Dendritic cell treated with granulocyte-macrophage colony-stimulating factor and Interleukin-4, amounts not matched to agents 40 ng/mL and 50 ng/mL, for 4 days (primary cell): ENCODE results near the gene CCDC116.

ENCODE experiments used
- H3K27ac Mint-ChIP-seq: one replicate; pipeline ENCODE4 v1.8.0; 2022; ENCODE audit warnings: mild to moderate bottlenecking, mixed read lengths
- H3K27me3 Mint-ChIP-seq: one replicate; pipeline ENCODE4 v1.8.0; 2022; ENCODE audit warnings: mild to moderate bottlenecking, mixed read lengths
- H3K36me3 Mint-ChIP-seq: one replicate; pipeline ENCODE4 v1.8.0; 2022; ENCODE audit warnings: low read depth, mixed read lengths
- H3K4me1 Mint-ChIP-seq: one replicate; pipeline ENCODE4 v1.8.0; 2022; ENCODE audit warnings: low read depth, mixed read lengths
- H3K4me3 Mint-ChIP-seq: one replicate; pipeline ENCODE4 v1.8.0; 2022; ENCODE audit warnings: mild to moderate bottlenecking, moderate library complexity, mixed read lengths
- H3K9me3 Mint-ChIP-seq: one replicate; pipeline ENCODE4 v1.8.0; 2022; ENCODE audit warnings: mixed read lengths
- intact Hi-C: fragments of 100-400 bp; cut with micrococcal nuclease; formaldehyde crosslinking; loops from one replicate; pipeline ENCODE4 v1.15.0; 2022

The CCDC116 gene

DNA sequence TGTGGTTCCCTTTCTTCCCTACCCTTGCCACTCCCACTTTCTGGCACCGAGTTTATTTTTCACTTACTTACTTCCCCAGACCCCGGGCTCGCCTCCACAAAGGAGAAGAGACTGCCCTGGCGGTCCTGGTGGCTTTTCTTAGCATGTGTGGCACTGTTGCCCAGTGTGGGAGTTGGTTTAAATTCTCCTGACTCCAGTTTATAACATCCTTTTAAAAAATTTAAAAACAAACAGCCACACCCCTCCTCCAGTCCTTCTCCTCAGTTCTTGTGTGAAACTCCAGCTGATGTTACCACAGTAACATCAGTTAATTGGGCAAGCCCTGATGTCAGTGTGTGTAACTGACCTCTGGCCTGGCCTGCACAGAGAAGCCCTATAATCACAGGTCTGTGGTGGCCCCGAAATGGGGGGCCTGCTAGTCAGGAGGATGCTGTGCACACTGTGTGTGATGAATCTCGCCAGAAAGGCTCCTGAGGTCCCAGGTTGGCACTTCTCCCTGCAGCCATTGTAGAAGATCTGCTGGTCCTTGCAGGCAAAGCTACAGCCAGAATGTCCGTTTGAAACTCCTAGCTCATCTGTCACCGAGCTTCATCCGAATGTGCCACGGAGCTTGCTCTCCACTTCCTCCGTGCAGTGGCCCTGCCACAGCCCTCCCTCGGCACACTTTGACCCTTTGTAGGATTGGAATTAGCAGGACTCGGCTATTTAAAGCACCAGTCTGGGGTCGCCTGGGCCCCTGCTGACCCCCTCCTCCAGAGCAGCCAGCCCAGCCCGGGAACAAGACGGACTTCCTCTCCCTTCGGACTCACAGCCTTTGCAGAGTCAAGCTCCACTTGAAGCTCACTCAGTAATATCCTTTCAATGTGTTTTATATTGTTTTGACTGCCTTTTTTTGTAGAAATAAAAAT is 10.3 kb upstream of the CCDC116 start:
- Mint-ChIP-seq H3K27me3 (no peaks in the 10 kb centered on the region), H3K9me3 (no peaks in the 10 kb centered on the region), H3K4me1 (peaks cover 84% of the 10 kb centered on the region), H3K4me3 (peak overlapping the region; percentile 57), H3K27ac (peak overlapping the region; percentile 74), H3K36me3 (peaks cover 92% of the 10 kb centered on the region)
- intact Hi-C loops, result no loop called here

DNA sequence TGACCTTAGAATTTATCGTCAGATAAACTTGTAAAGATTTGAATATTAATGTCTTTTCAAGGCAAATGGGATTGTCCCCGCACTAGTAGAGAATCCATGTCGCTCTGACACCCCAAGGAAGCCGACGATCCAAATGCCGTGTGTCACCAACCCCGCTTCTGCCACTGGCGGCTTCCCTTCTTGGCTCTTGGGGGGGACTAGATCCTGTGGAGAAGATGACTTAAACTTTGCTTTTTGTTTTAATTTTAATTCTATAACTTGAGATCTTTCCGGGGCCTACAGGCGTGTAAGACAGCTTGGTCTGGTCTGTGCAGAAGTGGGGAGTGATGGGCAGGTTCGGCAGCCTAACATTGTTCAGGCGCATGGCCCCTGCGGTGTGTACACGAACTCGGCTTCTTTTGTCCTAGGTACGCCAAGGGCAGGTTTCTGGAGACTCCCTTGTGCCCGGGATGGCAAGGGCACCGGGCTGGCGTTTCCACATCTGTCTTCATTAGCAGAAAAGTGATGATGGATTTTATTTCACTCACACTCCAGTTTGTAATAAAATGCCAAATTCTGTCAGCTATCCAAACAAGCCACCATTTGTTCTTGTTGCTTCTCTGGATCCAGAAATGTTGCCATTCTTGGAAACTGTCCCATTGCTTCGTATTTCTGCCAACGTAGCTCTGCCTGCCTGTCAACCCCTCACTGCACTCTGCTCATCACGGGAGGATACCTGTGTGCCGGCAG is 9.5 kb upstream of the CCDC116 start:
- Mint-ChIP-seq H3K9me3 (no peaks in the 10 kb centered on the region), H3K27ac (peak overlapping the region; percentile 74), H3K4me3 (peak overlapping the region; percentile 9), H3K36me3 (peaks cover 92% of the 10 kb centered on the region), H3K27me3 (no peaks in the 10 kb centered on the region), H3K4me1 (peaks cover 92% of the 10 kb centered on the region)
- intact Hi-C loops, result no loop called here

DNA sequence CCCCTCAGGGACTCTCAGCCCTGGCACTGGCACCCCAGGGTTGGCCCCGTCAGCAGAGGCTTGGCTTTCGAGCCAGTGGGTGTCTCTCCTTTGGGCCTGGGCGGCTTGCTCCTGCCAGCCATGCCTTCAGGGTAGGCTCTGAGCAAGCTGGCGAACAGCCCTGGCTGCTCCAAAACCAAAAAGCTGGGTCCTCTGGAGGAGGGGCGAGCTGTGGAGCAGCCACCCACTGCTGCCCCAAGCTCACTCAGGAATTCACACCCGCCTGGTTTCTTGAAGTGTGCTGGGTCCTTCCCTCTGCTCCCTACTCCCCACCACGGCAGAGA is 9.0 kb upstream of the CCDC116 start:
- Mint-ChIP-seq H3K36me3 (peaks cover 92% of the 10 kb centered on the region), H3K4me3 (no peak overlapping the region), H3K9me3 (no peaks in the 10 kb centered on the region), H3K4me1 (peaks cover 95% of the 10 kb centered on the region), H3K27ac (peak overlapping the region; percentile 74), H3K27me3 (no peaks in the 10 kb centered on the region)
- intact Hi-C loops, result no loop called here

DNA sequence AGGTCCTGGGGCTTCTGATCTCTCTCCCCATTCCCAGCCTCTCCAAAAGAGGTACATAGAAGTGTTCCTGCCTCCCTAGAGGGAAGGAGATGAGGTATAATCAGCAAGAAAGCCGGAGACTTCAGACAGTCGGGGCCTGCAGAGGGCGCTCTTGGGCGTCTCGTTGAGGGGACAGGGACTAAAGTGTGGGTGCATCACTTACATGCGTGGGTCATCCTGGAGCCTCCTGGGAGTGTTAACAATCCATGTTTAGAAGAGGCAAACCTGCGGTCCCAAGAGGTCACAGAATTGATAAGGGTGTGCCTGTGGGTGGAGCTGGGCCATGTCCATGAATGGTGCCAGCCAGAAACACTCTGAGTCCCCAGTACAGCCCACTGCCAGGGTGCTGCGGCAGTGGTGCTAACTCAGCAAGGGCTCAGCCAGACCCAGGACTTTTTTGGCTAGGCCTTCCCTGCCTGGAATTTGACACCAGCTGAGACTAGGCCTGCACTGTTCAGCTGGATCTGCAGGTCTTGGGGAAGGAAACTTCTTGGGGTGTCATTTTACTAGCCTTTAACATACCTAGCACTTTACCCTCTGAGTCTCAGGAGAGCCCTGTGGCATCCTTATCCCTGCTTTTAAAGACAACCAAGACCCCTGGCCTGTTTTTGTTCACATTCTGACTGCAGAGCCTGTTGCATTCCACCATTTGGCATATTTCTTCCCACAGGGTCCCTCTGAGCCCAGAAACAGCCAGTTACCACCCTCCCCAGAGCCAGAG is 8.3 kb upstream of the CCDC116 start:
- Mint-ChIP-seq H3K36me3 (peaks cover 90% of the 10 kb centered on the region), H3K9me3 (no peaks in the 10 kb centered on the region), H3K27ac (peak overlapping the region; percentile 37), H3K4me3 (no peak overlapping the region), H3K27me3 (no peaks in the 10 kb centered on the region), H3K4me1 (peaks cover 93% of the 10 kb centered on the region)
- intact Hi-C loops, result no loop called here

DNA sequence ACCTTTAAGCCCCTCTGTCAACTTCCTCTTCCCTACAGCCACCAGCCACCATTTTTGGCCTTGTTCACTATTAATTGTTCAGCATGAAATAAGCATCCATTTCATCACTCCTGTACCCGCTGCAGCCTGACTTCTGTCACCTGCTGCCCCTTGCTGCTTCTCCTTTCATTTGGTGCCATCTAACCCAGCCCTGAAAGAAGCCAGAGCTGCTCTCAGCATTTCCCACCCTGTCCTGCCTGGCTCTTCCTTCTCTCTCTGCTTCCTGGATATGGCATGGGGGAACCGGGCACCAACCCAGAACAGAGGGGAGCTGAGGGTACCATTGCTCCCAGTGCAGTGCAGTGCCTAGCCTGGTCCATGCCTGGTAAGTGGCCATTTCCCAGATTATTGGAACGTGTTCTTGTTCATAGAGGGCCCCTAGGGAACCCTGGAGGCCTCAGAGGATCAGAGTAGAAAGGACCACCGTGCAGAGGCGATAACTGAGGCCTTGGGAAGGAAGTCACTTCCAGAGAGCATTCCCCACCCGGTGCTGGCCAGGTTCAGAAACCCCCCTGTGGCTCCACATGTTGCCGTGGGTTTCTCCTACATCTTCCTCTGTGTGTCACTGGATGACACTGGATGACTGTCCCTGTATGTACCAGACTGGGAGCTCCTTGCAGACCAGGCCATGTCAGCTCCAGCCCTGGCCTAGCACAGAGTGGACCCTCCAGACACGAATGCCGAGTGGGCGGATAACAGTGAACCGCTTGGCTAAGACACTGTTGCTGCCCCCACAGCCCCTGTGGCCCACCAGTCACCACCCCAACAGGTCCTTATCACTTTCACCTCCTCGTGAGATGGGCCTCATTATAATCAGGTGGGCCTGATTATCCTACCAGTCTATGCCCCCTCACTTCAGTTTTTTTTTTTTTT is 7.4 kb upstream of the CCDC116 start:
- intact Hi-C loops, result no loop called here
- H3K4me3 Mint-ChIP-seq, result no peak overlapping the region
- peaks cover 90% of the 10 kb centered on the region for H3K36me3 Mint-ChIP-seq
- H3K9me3 Mint-ChIP-seq, result no peaks in the 10 kb centered on the region
- peaks cover 85% of the 10 kb centered on the region for H3K4me1 Mint-ChIP-seq
- peak overlapping the region; percentile 37 for H3K27ac Mint-ChIP-seq
- no peaks in the 10 kb centered on the region for H3K27me3 Mint-ChIP-seq

DNA sequence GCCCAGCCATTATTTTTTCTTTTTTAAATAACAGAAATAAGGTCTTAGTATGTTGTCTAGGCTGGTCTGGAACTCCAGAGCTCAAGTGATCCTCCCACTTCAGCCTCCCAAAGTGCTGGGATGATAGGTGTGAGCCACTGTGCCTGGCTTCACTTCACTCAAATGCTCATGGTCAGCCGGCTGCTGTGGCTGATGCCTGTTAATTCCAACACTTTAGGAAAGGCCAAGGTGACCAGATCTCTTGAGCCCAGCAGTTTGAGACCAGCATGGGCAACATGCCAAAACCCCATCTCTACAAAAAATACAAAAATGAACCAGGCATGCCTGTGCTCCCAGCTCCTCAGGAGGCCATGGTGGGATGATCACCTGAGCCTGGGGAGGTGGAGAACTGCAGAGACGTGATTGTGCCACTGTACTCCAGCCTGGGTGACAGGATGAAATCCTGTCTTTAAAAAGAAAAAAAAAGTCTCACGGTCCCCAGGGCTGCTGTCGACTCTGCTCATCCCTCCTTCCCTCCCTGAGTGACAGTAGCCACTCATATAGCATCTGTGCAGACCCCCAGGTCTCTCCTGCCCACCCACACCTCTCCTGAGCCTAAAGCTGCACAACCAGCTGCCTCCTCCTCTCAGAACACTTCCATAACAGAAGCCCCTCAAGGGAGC is 6.4 kb upstream of the CCDC116 start:
- peak overlapping the region; percentile 37 for H3K27ac Mint-ChIP-seq
- no peaks in the 10 kb centered on the region for H3K27me3 Mint-ChIP-seq
- intact Hi-C loops, result no loop called here
- no peaks in the 10 kb centered on the region for H3K9me3 Mint-ChIP-seq
- no peak overlapping the region for H3K4me3 Mint-ChIP-seq
- peaks cover 75% of the 10 kb centered on the region for H3K4me1 Mint-ChIP-seq
- H3K36me3 Mint-ChIP-seq, result peaks cover 79% of the 10 kb centered on the region

DNA sequence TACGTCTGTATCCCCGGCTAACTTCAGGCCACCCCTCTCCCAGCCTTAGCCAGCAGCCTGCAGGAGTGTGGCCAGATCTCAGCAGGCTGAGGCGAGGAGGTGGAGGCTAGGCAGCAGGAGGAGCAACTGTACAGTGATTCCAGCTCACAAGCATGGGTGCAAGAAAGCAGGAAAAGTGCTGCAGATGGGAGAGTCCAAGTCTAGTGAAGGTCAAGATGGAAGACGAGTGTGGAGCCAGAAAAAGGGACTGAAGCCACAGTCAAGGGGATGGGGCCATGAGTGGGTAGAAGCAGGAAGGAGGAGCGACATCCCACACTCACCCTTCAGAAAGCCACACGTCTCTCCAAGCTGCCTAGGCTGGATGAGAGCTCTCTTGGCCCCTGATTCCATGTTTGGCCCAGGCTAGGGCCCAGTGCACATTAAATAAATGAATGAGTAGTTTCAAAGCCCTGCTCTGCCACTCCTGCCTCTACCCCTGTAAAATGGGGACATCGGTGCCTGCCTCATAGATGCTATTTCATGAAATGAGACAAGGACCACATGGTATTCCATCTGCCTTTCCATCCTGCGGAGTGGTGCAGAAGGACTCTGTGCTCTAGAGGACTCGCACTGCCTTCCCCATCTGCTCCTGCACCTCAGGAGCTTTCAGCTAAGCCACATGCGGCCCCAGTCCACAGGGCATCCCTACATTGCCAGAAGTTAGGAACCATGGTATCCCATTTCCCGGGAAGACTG is 5.7 kb upstream of the CCDC116 start:
- Mint-ChIP-seq H3K27me3 (no peaks in the 10 kb centered on the region), H3K9me3 (no peaks in the 10 kb centered on the region), H3K4me1 (peaks cover 68% of the 10 kb centered on the region), H3K36me3 (peaks cover 75% of the 10 kb centered on the region), H3K4me3 (no peak overlapping the region), H3K27ac (no peak overlapping the region)
- intact Hi-C loops, result no loop called here

DNA sequence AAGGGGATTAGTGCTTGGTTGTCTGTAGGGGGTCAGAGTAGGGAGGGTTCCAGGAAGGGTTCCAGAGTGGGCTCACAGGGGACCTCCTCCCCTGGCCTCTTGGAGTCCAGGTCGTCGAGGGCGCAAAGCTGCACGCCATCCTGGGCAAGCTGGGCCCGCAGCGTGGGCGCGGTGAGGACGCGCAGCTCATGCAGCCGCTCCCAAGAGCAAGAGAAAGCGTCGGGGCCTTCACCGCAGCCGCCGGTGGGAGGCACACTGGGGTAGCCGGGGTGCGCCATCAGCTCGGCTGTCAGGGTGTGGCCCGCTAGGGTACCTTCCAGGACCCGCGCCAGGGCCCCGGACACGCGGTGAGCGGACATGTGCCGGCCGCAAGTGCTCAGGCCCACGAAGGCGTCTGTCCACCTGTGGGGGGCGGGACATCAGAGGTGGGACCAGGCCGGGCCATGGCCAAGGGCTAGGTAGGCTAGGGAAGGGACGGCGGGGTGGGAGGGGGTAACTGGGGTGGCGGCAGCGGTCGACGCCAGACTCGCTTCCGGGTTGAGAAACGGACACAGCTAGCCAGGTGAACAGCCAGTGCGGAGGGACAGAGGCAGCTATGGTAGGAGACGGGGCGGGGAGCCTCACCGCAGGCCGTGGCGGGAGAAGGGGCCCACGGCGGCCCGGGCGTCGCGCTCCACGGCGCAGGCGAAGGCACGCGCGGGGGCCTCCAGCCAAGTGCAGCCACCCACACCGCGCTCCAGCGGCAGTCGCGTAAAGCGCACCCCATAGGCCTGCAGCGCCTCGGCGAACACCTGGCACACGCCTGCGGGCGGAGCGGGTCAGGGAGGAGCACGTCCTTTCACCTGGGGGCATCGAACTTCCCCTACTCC is 3.9 kb upstream of the CCDC116 start:
- intact Hi-C loops, result no loop called here
- no peaks in the 10 kb centered on the region for H3K27me3 Mint-ChIP-seq
- peaks cover 61% of the 10 kb centered on the region for H3K36me3 Mint-ChIP-seq
- peak overlapping the region; percentile 91 for H3K4me3 Mint-ChIP-seq
- H3K27ac Mint-ChIP-seq, result peak overlapping the region; percentile 90
- H3K9me3 Mint-ChIP-seq, result peaks cover 6% of the 10 kb centered on the region
- peaks cover 62% of the 10 kb centered on the region for H3K4me1 Mint-ChIP-seq

DNA sequence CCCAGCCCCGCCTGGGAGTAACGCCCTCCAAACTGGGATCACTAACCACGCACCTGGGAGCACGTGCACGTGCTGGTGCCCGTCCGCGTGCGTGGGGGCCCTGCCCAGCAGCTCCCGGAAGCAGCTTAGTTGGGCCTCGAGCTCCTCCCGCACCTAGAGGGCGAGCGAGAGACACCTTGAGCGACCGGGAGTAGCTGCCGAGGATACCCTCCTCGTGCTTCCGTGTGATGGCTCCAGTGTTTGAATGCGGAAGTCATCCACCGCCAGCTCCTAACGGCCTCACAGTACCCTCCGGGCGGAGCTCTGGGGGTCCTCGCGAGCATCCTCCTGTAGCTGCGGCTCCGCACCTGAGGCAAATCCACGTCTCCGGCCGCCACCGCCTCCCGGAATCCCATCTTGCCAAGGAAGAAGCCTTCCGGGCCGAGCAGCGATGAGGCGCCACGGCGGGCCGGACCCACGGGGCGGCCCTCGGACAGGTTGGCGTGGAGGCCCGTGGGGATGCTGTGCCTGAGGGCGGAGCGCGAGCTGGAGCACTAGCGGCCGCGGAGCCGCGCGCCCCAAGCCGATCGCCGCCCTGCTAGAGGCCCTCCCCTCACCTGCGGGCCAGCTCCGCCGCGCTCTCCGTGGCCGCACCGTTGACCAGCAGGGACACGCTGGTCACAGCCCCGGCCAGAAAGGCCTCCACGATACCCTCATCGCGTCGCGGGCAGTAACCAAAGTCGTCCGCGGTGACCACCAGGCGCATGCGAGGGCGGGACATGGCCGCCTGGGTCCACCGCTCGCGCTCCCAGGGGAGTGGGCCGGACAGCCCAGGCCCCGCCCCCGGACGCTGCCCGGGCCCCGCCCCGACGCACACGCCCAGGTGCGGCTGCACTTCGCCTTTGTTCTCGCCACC is 3.1 kb upstream of the CCDC116 start, which contains the start of gene YDJC:
YDJC (minus strand) TSS at position 768 of the 895 bp plus-strand sequence; CDS start at position 760, 8 bp downstream.
- H3K36me3 Mint-ChIP-seq, result peaks cover 52% of the 10 kb centered on the region
- H3K4me3 Mint-ChIP-seq, result peak within 1 kb of the TSS; percentile 91
- H3K4me1 Mint-ChIP-seq, result peaks cover 54% of the 10 kb centered on the region
- no peaks in the 10 kb centered on the region for H3K27me3 Mint-ChIP-seq
- intact Hi-C loops, result loop anchor here (1.0 kb wide), 1 partner anchor 12 kb away; no protein-coding TSS in a partner anchor
- peak within 1 kb of the TSS; percentile 90 for H3K27ac Mint-ChIP-seq
- peaks cover 6% of the 10 kb centered on the region for H3K9me3 Mint-ChIP-seq

DNA sequence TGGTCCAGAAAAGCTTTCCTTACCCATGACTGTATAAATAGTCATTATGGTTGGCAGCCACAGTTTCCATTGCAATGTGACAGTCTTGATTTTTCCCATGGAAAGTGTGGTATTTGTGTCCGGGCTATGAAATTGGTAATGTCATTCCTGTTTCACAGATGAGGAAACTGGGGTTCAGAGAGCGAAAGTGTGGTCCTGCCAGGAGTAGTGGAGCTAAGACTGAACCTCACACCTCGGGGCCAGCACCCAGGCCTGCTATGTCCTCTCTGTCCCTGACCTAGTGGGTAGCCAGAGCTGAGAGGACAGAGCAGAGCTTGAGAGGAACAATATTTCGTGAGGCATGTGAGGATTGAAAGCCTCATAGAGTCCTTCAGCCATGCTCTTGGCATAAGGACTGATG is 1.5 kb upstream of the CCDC116 start:
- Mint-ChIP-seq H3K27me3 (peaks cover 3% of the 10 kb centered on the region), H3K4me1 (peaks cover 40% of the 10 kb centered on the region), H3K36me3 (peaks cover 38% of the 10 kb centered on the region), H3K9me3 (peaks cover 6% of the 10 kb centered on the region), H3K27ac (no peak overlapping the region), H3K4me3 (no peak overlapping the region)
- intact Hi-C loops, result no loop called here

DNA sequence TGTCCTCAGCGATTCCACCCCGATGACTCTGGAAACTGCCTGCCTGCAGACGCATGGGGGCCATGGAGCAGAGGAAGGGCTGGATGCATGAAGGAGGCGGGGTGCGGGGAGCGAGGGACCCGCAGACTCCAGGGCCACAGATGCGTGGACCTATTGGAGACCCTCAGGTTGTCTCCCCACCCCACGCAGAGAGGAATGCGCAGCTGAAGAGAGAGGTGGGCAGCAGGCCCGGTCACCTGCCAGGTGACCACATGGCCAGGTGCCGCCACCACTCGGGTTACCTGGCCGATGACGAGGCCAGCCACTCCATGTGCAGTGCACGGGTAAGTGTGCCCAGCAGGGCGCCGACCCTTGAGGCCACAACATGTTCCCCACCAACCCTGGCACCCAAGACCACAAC is 371 bp downstream of the CCDC116 start:
- Mint-ChIP-seq H3K4me1 (peaks cover 23% of the 10 kb centered on the region), H3K9me3 (peaks cover 6% of the 10 kb centered on the region), H3K4me3 (no peak overlapping the region), H3K36me3 (peaks cover 19% of the 10 kb centered on the region), H3K27me3 (peaks cover 3% of the 10 kb centered on the region), H3K27ac (no peak overlapping the region)
- intact Hi-C loops, result no loop called here
